ENCODE data around the gene SEPTIN2. TPM values are rescaled to one million over a fixed set of nuclear protein-coding genes. Genes with fewer than 3 reads are reported as not detected.

The SEPTIN2 gene
- 100 to 1,000 TPM; 295 to 372 (median 307) TPM for total RNA-seq

DNA sequence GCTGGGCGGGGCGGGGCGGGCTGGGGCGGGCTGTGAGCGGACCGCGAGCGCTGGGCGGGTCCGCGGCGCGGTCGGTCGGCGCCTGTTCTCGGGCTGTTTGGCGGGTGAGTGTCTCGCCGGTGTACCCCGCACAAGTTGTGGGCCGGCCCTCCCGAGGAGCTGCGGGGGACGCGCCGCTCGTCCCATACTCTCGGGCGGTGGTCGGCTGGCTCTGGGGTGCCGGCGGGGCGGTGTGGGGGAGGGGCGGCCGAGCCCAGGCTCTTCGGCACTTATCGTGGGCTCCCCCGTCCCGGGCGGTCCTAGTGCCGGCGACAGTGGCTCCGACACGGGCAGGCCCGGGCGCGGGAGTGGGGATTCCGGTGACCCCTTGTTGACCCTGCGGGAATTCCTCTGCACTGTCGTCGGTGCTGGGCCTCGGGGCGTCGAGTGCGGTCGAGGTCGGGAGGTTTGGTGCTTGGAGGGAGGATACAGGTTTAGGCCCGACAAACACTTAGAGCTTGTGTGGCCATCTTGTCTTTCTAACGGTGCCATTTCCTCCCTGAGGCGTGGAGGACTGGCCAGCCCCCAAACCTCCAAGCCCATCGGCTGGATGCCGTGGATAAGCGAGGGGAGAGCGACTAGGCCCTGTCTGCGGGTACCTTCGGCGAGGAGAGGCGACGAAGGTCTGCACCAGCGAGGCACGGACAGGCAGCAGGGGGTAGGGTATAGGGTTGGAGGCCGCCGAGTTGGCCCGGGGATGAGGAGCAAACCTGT is at the start of gene SEPTIN2:
SEPTIN2 (plus strand) TSS at position 47 of the 753 bp plus-strand sequence. CDS start 8,308 bp downstream, outside the sequence.
- ATAC-seq (ENCODE audit: low FRiP score), result peak; percentile 64
- TF ChIP-seq, protein P1, sequence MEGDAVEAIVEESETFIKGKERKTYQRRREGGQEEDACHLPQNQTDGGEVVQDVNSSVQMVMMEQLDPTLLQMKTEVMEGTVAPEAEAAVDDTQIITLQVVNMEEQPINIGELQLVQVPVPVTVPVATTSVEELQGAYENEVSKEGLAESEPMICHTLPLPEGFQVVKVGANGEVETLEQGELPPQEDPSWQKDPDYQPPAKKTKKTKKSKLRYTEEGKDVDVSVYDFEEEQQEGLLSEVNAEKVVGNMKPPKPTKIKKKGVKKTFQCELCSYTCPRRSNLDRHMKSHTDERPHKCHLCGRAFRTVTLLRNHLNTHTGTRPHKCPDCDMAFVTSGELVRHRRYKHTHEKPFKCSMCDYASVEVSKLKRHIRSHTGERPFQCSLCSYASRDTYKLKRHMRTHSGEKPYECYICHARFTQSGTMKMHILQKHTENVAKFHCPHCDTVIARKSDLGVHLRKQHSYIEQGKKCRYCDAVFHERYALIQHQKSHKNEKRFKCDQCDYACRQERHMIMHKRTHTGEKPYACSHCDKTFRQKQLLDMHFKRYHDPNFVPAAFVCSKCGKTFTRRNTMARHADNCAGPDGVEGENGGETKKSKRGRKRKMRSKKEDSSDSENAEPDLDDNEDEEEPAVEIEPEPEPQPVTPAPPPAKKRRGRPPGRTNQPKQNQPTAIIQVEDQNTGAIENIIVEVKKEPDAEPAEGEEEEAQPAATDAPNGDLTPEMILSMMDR (IDR thresholded peaks at IDR 0.05), result no peak
- DNase-seq (ENCODE audit: low spot score), result peak; percentile 37

DNA sequence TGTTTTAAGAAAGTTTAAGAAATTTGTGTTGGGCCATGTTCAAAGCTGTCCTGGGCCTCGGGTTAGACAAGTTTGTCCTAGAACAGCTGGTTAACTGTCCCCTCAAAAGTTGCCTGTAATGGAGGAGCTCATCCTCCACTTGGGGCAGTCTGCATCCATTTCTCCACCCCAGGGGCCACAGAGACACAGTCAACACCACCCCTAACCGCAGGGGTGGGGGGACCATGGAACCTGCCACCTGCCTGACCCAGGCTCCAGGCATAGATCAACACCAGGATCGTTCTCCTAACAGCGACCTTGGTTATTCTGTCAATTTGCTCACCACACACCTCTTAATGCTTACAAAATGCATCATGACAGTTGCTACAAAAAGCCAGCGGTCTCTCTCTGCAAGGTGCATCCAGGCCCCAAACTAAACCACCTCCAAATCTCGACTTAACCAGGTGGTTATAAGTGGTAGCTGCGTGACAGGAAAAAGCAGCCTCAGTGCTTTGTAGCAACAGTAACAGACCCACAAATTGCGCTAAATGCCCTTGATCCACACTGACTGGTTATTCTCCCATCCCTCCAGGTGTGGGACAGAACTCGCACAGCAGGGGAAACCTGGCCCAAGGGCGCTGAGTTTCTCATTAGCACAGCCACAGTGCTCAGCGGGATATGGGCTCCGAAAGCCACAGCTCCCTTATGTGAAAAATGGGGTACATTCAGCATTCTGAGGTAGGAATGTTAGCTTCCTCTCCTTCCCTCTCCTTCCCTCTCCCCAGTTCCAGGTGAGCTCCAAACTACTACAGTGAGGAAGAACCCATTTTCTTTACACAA is 48.3 kb upstream of the SEPTIN2 start:
- DNase-seq (ENCODE audit: low spot score) (no peak), ATAC-seq (ENCODE audit: low FRiP score) (no peak)
- TF ChIP-seq, protein P1 (IDR thresholded peaks at IDR 0.05), result no peak

DNA sequence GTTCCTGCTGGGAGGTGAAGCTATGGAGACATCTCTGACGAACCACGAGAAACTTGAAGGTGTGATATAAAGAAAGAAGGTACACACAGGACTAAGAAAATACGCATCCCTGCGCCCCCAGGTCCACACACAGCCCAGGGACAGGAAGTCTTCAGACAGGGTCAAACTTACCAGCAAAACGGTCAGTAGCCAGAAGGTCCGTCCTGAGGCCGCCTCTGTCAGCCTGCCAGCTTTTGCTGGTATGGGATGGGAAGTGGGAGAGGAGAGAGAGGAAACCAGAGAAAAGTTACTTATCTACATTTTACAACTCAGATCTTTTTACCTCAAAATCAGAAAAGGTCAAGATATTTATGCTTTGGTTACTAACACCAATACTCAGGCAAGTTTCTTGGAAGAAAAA is 47.4 kb upstream of the SEPTIN2 start:
- TF ChIP-seq, protein P1 (IDR thresholded peaks at IDR 0.05), result no peak
- ATAC-seq (ENCODE audit: low FRiP score) (no peak), DNase-seq (ENCODE audit: low spot score) (no peak)

DNA sequence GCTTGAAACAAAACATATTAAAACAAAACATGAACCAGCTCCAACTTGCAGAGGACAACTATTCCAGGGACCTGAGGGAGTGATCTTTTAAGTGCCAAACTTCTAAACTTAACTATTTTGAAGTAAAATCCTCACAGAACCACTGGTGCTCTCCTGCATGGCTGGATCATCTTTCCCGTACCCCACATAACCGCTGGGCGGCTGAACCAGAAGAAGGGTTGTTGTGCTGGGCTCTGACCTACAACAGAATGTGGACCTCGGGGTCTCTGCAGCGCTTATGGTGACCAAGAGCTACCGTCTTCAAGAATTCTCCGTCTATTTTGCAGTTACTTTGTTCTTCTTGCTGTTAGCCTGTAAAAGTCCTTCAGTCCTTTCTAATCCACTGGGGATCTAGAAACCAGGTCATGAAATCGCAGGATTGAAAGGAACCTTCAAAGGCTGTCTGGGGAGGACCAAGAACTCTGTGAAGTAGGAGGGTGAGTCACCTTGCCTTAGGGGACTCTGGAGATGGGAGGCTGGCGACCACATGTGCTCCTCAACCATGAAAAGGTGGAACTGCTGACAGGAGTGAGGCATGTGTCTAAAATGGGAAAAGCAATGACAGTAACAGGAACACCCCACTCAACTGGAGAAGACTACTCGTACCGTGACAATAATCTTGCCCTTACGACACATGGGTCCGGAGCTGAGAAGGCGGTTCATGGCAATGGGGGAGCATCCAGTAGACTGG is 46.8 kb upstream of the SEPTIN2 start:
- DNase-seq (ENCODE audit: low spot score) (no peak), ATAC-seq (ENCODE audit: low FRiP score) (no peak)
- TF ChIP-seq, protein P1 (IDR thresholded peaks at IDR 0.05), result no peak

DNA sequence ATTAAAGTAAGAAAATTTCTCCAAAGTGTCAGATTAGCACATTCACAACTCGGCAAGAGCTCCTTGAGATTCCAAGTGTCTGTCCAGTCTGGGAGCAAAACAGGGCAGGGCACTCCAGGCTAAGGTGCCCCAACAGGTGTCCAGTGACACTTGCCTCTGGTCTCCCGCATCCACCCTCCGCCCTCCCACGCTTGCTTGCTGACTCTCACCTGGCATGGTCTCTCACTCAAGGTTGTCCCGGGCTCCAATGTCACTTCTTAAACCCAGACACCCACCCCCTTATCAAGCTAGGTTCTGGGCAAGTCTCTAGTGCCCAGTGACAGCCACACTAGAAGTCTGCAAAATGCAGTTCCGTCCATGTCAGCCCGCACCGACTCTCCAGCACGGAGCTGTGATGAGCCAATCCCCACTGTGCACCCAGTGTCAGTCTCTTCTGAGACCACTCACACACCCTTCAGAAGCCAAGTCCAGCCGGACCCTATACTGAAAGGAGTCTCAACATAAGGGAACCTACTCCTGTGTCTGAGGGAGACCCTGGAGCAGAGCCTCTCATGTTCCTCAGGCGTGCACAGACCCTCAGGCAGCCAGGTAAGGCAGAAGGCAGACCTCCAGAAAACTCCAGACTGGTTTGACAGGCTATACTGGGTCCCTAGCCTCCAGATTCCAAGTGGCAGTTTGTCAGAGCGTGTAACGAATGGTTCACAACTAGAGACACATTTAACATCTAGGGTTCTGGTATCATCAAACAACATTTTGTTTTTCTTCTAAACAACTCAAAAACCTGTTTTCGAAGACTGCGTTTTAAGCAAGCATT is 45.8 kb upstream of the SEPTIN2 start:
- DNase-seq (ENCODE audit: low spot score) (no peak), ATAC-seq (ENCODE audit: low FRiP score) (no peak)
- TF ChIP-seq, protein P1 (IDR thresholded peaks at IDR 0.05), result no peak

DNA sequence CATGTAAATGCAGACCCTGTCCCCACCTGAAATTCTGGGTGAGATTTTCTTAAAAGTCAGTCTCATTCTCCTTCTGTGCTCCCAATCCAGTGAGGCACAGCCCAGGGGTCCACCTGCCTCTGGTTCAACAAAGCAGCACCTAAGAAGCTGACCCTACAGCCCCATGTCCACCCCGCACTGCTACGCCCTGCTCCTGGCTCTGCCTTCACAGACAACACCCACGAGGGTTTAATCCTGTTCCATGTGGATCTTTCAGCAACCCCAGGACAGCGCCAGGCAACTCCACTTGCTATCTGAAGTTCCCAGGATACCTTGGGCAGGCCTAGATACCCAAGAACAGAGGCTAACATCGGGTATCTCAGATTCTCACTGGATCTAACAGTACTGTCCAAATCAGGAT is 45.2 kb upstream of the SEPTIN2 start:
- TF ChIP-seq, protein P1 (IDR thresholded peaks at IDR 0.05), result no peak
- ATAC-seq (ENCODE audit: low FRiP score) (no peak), DNase-seq (ENCODE audit: low spot score) (no peak)

All from omental fat pad (tissue), 4 donors.